ENCODE data around the gene ID2. TPM values are rescaled to one million over a fixed set of nuclear protein-coding genes. Genes with fewer than 3 reads are reported as not detected.

The ID2 gene
- total RNA-seq, 1 experiment from 2014 or later = 77.8 TPM

DNA sequence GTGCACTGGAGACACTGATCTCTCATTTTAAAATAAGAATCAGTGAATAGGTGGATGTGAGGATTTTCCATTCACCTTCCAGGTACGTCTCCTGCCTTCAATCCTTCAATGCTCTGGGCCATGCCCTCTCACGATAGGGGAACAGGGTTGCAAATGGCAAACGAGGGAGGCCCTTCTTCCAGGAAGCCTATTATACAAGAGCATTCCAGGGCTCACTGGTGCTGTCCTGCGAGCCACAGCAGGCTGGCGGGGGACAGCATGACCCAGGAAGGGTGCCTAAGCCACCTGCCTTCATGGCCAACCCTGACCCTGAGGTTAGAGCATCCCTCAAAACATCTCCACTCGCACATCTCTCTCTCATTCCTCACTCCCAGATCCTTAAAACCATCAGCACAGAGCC lies 20.6 kb upstream of the ID2 start:
- H3K9me3 Mint-ChIP-seq (ENCODE audit: low read depth, unreplicated experiment) = no peaks in the 10 kb centered on the region
- TF ChIP-seq, protein P1, sequence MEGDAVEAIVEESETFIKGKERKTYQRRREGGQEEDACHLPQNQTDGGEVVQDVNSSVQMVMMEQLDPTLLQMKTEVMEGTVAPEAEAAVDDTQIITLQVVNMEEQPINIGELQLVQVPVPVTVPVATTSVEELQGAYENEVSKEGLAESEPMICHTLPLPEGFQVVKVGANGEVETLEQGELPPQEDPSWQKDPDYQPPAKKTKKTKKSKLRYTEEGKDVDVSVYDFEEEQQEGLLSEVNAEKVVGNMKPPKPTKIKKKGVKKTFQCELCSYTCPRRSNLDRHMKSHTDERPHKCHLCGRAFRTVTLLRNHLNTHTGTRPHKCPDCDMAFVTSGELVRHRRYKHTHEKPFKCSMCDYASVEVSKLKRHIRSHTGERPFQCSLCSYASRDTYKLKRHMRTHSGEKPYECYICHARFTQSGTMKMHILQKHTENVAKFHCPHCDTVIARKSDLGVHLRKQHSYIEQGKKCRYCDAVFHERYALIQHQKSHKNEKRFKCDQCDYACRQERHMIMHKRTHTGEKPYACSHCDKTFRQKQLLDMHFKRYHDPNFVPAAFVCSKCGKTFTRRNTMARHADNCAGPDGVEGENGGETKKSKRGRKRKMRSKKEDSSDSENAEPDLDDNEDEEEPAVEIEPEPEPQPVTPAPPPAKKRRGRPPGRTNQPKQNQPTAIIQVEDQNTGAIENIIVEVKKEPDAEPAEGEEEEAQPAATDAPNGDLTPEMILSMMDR (IDR thresholded peaks at IDR 0.05; ENCODE audit: unreplicated experiment) = no peak
- H3K4me1 Mint-ChIP-seq (ENCODE audit: low read depth, unreplicated experiment) = peaks cover 24% of the 10 kb centered on the region
- BruUV-seq (replicated peaks) = no TSS peak
- DNase-seq = no peak
- H3K36me3 Mint-ChIP-seq (ENCODE audit: insufficient read depth, unreplicated experiment) = peaks cover 4% of the 10 kb centered on the region
- H3K4me3 Mint-ChIP-seq (ENCODE audit: low read depth, unreplicated experiment) = no peak overlapping the region
- no peak overlapping the region for H3K27ac Mint-ChIP-seq (ENCODE audit: unreplicated experiment)
- CTCF ChIA-PET = no interaction called here
- no peaks in the 10 kb centered on the region for H3K27me3 Mint-ChIP-seq (ENCODE audit: unreplicated experiment)
- intact Hi-C loops (cut with micrococcal nuclease; ENCODE audit: unreplicated experiment) = no loop called here

DNA sequence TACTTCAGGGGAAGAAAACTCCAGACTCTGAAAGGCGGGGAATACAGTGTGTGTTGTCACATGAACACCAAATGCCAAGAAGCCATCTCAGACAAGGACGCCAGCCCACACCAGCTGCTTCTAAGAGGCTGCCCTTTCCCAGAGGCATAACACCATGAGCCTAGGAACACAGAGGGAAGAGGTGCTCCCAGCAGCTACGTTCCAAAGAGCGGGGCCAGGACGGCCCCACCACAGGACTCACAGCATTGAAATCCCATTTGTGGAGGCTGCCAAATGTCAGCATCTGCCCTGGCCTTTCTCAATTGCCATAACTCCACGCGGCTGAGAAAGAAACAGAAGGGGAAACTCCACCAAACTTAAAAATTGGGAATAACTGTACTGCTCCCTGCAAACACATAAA lies 20.1 kb upstream of the ID2 start:
- H3K9me3 Mint-ChIP-seq (ENCODE audit: low read depth, unreplicated experiment) = no peaks in the 10 kb centered on the region
- no peak overlapping the region for H3K4me3 Mint-ChIP-seq (ENCODE audit: low read depth, unreplicated experiment)
- peaks cover 24% of the 10 kb centered on the region for H3K4me1 Mint-ChIP-seq (ENCODE audit: low read depth, unreplicated experiment)
- DNase-seq = no peak
- intact Hi-C loops (cut with micrococcal nuclease; ENCODE audit: unreplicated experiment) = no loop called here
- CTCF ChIA-PET = no interaction called here
- no TSS peak for BruUV-seq (replicated peaks)
- no peaks in the 10 kb centered on the region for H3K27me3 Mint-ChIP-seq (ENCODE audit: unreplicated experiment)
- TF ChIP-seq, protein P1 (IDR thresholded peaks at IDR 0.05; ENCODE audit: unreplicated experiment) = no peak
- H3K36me3 Mint-ChIP-seq (ENCODE audit: insufficient read depth, unreplicated experiment) = peaks cover 4% of the 10 kb centered on the region
- H3K27ac Mint-ChIP-seq (ENCODE audit: unreplicated experiment) = no peak overlapping the region

DNA sequence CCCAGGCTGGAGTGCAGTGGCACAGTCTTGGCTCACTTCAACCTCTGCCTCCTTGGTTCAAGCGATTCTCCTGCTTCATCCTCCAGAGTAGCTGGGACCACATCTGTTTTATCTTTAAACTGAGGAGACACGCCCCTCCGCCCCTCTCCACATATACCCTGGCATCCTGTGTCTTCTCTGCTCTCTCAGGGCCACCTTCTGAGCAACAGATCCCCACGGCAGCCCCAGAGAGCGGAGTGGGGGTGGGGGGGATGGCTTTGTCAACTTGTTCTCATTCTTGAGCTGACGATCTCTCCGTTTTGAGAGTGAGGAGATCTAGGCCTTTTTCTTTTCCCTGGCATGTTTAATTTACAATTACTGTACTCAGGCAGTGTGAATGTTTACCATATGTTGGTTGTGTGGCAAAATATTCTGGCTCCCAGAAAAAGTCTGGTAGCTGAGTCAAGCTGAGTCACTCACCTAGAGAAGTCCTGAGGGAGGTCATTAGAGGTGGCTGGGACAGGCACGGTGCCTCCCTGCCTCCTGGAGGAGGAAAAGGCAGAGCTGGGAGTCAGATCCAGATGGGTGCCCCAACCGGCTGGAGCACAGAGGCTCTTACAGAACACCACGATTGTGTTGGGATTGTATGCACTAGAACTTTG lies 19.5 kb upstream of the ID2 start:
- Mint-ChIP-seq H3K4me1 (ENCODE audit: low read depth, unreplicated experiment) (peaks cover 24% of the 10 kb centered on the region), H3K9me3 (ENCODE audit: low read depth, unreplicated experiment) (no peaks in the 10 kb centered on the region), H3K27me3 (ENCODE audit: unreplicated experiment) (no peaks in the 10 kb centered on the region), H3K27ac (ENCODE audit: unreplicated experiment) (peak overlapping the region; percentile 48), H3K4me3 (ENCODE audit: low read depth, unreplicated experiment) (no peak overlapping the region), H3K36me3 (ENCODE audit: insufficient read depth, unreplicated experiment) (peaks cover 4% of the 10 kb centered on the region)
- intact Hi-C loops (cut with micrococcal nuclease; ENCODE audit: unreplicated experiment) = no loop called here
- BruUV-seq (replicated peaks) = no TSS peak
- TF ChIP-seq, protein P1 (IDR thresholded peaks at IDR 0.05; ENCODE audit: unreplicated experiment) = no peak
- CTCF ChIA-PET = interaction anchor here (1.1 kb wide), 1 partner anchor 137 kb away, joined by 4 read pairs; no protein-coding TSS in a partner anchor
- peak; percentile 69 for DNase-seq

DNA sequence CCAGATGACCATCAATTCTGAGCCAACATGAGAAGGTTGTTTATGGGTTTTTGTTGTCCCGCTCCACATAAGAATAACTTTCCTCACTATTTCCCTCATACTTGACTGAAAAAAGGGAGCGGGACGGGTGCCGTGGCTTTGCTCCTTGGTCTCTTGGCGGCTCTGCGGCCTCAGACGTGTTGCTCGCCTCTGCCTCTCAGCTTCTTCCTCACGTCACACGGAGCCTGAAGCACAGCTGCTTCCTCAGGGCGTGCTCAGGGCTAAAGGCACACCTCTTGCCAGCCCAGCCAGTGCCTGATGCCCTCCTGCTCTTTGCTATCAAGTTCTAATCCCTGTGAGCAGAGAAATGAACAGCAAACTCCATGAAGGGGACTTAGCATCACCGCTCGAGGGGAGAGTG lies 17.9 kb upstream of the ID2 start:
- no peaks in the 10 kb centered on the region for H3K9me3 Mint-ChIP-seq (ENCODE audit: low read depth, unreplicated experiment)
- peaks cover 4% of the 10 kb centered on the region for H3K36me3 Mint-ChIP-seq (ENCODE audit: insufficient read depth, unreplicated experiment)
- no peak for DNase-seq
- CTCF ChIA-PET = interaction anchor here (1.0 kb wide), 1 partner anchor 17 kb away, joined by 3 read pairs; no protein-coding TSS in a partner anchor
- no peak overlapping the region for H3K27ac Mint-ChIP-seq (ENCODE audit: unreplicated experiment)
- TF ChIP-seq, protein P1 (IDR thresholded peaks at IDR 0.05; ENCODE audit: unreplicated experiment) = no peak
- peaks cover 24% of the 10 kb centered on the region for H3K4me1 Mint-ChIP-seq (ENCODE audit: low read depth, unreplicated experiment)
- BruUV-seq (replicated peaks) = no TSS peak
- no peaks in the 10 kb centered on the region for H3K27me3 Mint-ChIP-seq (ENCODE audit: unreplicated experiment)
- H3K4me3 Mint-ChIP-seq (ENCODE audit: low read depth, unreplicated experiment) = no peak overlapping the region
- intact Hi-C loops (cut with micrococcal nuclease; ENCODE audit: unreplicated experiment) = no loop called here

All from Calu3 (cell line).